H1 (cell line): ENCODE results near the gene ZNF292. TPM values are rescaled to one million over a fixed set of nuclear protein-coding genes. Genes with fewer than 3 reads are reported as not detected.

Source experiments
- CTCF ChIA-PET: fragments of 300-600 bp; sonication (Branson Sonifier 250); formaldehyde crosslinking; loops from one replicate; lab custom pipeline; 2021; ENCODE audit not compliant: partially characterized antibody; lab: Charles Lee
- POLR2A ChIA-PET: fragments of 300-600 bp; sonication (Branson Sonifier 250); formaldehyde crosslinking; loops from one replicate; lab custom pipeline; 2021; ENCODE audit warnings: inconsistent platforms; ENCODE audit not compliant: partially characterized antibody; lab: Charles Lee
- DNase-seq, 2 experiments: peaks; one replicate each; pipeline versions ENCODE4 v3.0.0 to v3.0.0-alpha.2; 2010 to 2022; ENCODE audit warnings: low spot score in 2 of 2, low read depth in 1 of 2, mixed read lengths in 1 of 2
- FAIRE-seq: peaks from 2 replicates; lab custom pipeline; 2011; peaks lifted over from hg19 to GRCh38; lab: Jason Lieb, UNC
- H2AFZ ChIP-seq: 2 replicates; pipeline ENCODE4 v1.8.1; 2012; ENCODE audit warnings: low read length, inconsistent platforms
- H2AK5ac ChIP-seq: 2 replicates; pipeline ENCODE4 v1.6.1; 2013; ENCODE audit warnings: low read depth, low read length
- H2BK120ac ChIP-seq: replicated peaks from 2 replicates; pipeline ENCODE3; 2013; ENCODE audit warnings: low read depth, low read length, inconsistent platforms
- H2BK12ac ChIP-seq: 2 replicates; pipeline ENCODE4 v1.6.1; 2013; ENCODE audit warnings: low read depth, low read length
- H2BK15ac ChIP-seq: 2 replicates; pipeline ENCODE4 v1.6.1; 2013; ENCODE audit warnings: low read length
- H2BK20ac ChIP-seq: 2 replicates; pipeline ENCODE4 v1.6.1; 2013; ENCODE audit warnings: low read length
- H2BK5ac ChIP-seq: 2 replicates; pipeline ENCODE4 v1.6.1; 2013; ENCODE audit warnings: low read depth, low read length
- H3K14ac ChIP-seq: 2 replicates; pipeline ENCODE4 v1.6.1; 2013; ENCODE audit warnings: inconsistent platforms; ENCODE audit not compliant: insufficient read length
- H3K18ac ChIP-seq: 2 replicates; pipeline ENCODE4 v1.6.1; 2013; ENCODE audit warnings: low read length; ENCODE audit errors: extremely low read depth
- H3K23ac ChIP-seq: 2 replicates; pipeline ENCODE4 v1.6.1; 2013; ENCODE audit warnings: inconsistent platforms; ENCODE audit not compliant: insufficient read length
- H3K23me2 ChIP-seq: 2 replicates; pipeline ENCODE4 v1.6.1; 2013; ENCODE audit warnings: low read depth, low read length
- H3K27ac ChIP-seq: 2 replicates; pipeline ENCODE4 v1.6.1; 2011; ENCODE audit warnings: low read depth, low read length, inconsistent platforms
- H3K27me3 ChIP-seq, 4 experiments: replicated peaks in 1 of 4; 1 replicate in 1 of 4; 2 replicates in 3 of 4; pipeline versions ENCODE4 v1.6.1 to v1.8.1; 2011 to 2013; ENCODE audit warnings: low read length in 3 of 4, mild to moderate bottlenecking in 3 of 4, inconsistent platforms in 2 of 4, mixed read lengths in 2 of 4, moderate library complexity in 1 of 4; ENCODE audit not compliant: control insufficient read depth in 3 of 4, insufficient read depth in 3 of 4; ENCODE audit errors: extremely low read depth in 1 of 4
- H3K36me3 ChIP-seq, 4 experiments: 2 replicates each; pipeline versions ENCODE4 v1.6.1 to v1.8.1; 2011 to 2013; ENCODE audit warnings: mild to moderate bottlenecking in 4 of 4, low read length in 3 of 4, moderate library complexity in 2 of 4, control low read depth in 1 of 4, inconsistent platforms in 1 of 4; ENCODE audit not compliant: insufficient read depth in 4 of 4, control insufficient read depth in 2 of 4
- H3K4ac ChIP-seq: replicated peaks from 2 replicates; pipeline ENCODE3; 2013; ENCODE audit warnings: low read length, low read depth, mixed read lengths, inconsistent platforms; ENCODE audit not compliant: insufficient read length
- H3K4me1 ChIP-seq, 4 experiments: replicated peaks in 1 of 4; 1 replicate in 1 of 4; 2 replicates in 3 of 4; pipeline versions ENCODE4 v1.6.1 to v1.8.1; 2011 to 2013; ENCODE audit warnings: low read length in 3 of 4, inconsistent platforms in 2 of 4, mixed read lengths in 1 of 4; ENCODE audit not compliant: insufficient read depth in 4 of 4, control insufficient read depth in 3 of 4
- H3K4me2 ChIP-seq, 2 experiments: 2 replicates each; pipeline versions ENCODE4 v1.6.1 to v1.8.1; 2011 to 2013; ENCODE audit warnings: low read depth in 2 of 2, low read length in 2 of 2, control low read depth in 1 of 2, inconsistent platforms in 1 of 2, mild to moderate bottlenecking in 1 of 2; ENCODE audit not compliant: insufficient read depth in 1 of 2
- H3K4me3 ChIP-seq, 4 experiments: fragments of 200-600, 300-600 bp in 1 of 4; sonication (generic), shearing (Covaris generic), sonication (Bioruptor Twin) in 1 of 4; 2 replicates each; pipeline versions ENCODE4 v1.5.1 to v1.8.1; 2011 to 2016; ENCODE audit warnings: low read length in 4 of 4, low read depth in 3 of 4, control low read depth in 2 of 4, inconsistent platforms in 2 of 4, mild to moderate bottlenecking in 2 of 4, mixed read lengths in 1 of 4, moderate library complexity in 1 of 4; ENCODE audit not compliant: insufficient read depth in 2 of 4; ENCODE audit errors: extremely low read depth in 1 of 4
- H3K56ac ChIP-seq: replicated peaks from 2 replicates; pipeline ENCODE3; 2013; ENCODE audit warnings: low read depth, mild to moderate bottlenecking, mixed read lengths, low read length, inconsistent platforms; ENCODE audit not compliant: insufficient read length
- H3K79me1 ChIP-seq: 2 replicates; pipeline ENCODE4 v1.6.1; 2013; ENCODE audit warnings: low read depth, low read length, control low read depth
- H3K79me2 ChIP-seq, 2 experiments: 2 replicates each; pipeline versions ENCODE4 v1.6.1 to v1.8.1; 2012 to 2013; ENCODE audit warnings: low read length in 2 of 2, mild to moderate bottlenecking in 2 of 2, inconsistent platforms in 1 of 2; ENCODE audit not compliant: insufficient read depth in 2 of 2, control insufficient read depth in 1 of 2
- H3K9ac ChIP-seq, 4 experiments: replicated peaks in 1 of 4; 1 replicate in 1 of 4; 2 replicates in 3 of 4; pipeline versions ENCODE4 v1.6.1 to v1.8.1; 2011 to 2013; ENCODE audit warnings: low read depth in 3 of 4, low read length in 3 of 4, control low read depth in 2 of 4, mild to moderate bottlenecking in 2 of 4, moderate library complexity in 2 of 4, inconsistent platforms in 1 of 4; ENCODE audit errors: extremely low read depth in 1 of 4
- H3K9me3 ChIP-seq, 2 experiments: 2 replicates each; pipeline versions ENCODE4 v1.6.1 to v1.8.1; 2012 to 2013; ENCODE audit warnings: mild to moderate bottlenecking in 2 of 2, moderate library complexity in 2 of 2, control low read depth in 1 of 2, inconsistent platforms in 1 of 2, low read depth in 1 of 2, low read length in 1 of 2, mixed read lengths in 1 of 2; ENCODE audit not compliant: insufficient read depth in 2 of 2
- H4K20me1 ChIP-seq, 2 experiments: replicated peaks in 1 of 2; 2 replicates each; pipeline versions ENCODE3 to v1.8.1; 2011 to 2013; ENCODE audit warnings: inconsistent platforms in 2 of 2, low read length in 2 of 2, mild to moderate bottlenecking in 1 of 2; ENCODE audit not compliant: insufficient read depth in 2 of 2, control insufficient read depth in 1 of 2
- H4K5ac ChIP-seq: 2 replicates; pipeline ENCODE4 v1.6.1; 2013; ENCODE audit warnings: low read length, low read depth, mixed read lengths, inconsistent platforms; ENCODE audit not compliant: insufficient read length
- H4K8ac ChIP-seq: 2 replicates; pipeline ENCODE4 v1.8.0; 2013; ENCODE audit warnings: mild to moderate bottlenecking, moderate library complexity, low read length, inconsistent platforms; ENCODE audit not compliant: insufficient read depth; ENCODE audit errors: extremely low read depth
- H4K91ac ChIP-seq: replicated peaks from 2 replicates; pipeline ENCODE3; 2013; ENCODE audit warnings: low read length, mixed read lengths, inconsistent platforms; ENCODE audit not compliant: insufficient read length
- CBX5 ChIP-seq: fragments of 300-800, 300-1000 bp; sonication (generic); IDR thresholded peaks from 2 replicates; pipeline ENCODE4 v1.7.1; 2016; ENCODE audit warnings: antibody characterized with exemption, low read length, low read depth
- CBX8 ChIP-seq: fragments of 300-800, 300-1000 bp; sonication (generic); IDR thresholded peaks from 2 replicates; pipeline ENCODE4 v1.7.1; 2016; ENCODE audit warnings: low read depth, low read length, borderline replicate concordance
- FOSL1 ChIP-seq: IDR thresholded peaks from 2 replicates; pipeline ENCODE4 v1.6.1; 2011; ENCODE audit warnings: mild to moderate bottlenecking, low read depth, low read length, moderate library complexity; ENCODE audit not compliant: insufficient read depth
- GTF2F1 ChIP-seq: IDR thresholded peaks from 2 replicates; pipeline ENCODE4 v1.6.1; 2012; ENCODE audit warnings: low read depth, low read length, improper control_type of control experiment, borderline replicate concordance
- JUN ChIP-seq: IDR thresholded peaks from 2 replicates; pipeline ENCODE4 v1.6.1; 2011; ENCODE audit warnings: low read depth, mild to moderate bottlenecking, improper control_type of control experiment, low read length
- JUND ChIP-seq: IDR thresholded peaks from 2 replicates; pipeline ENCODE4 v1.6.1; 2011; ENCODE audit warnings: mild to moderate bottlenecking, improper control_type of control experiment, low read length
- NRF1 ChIP-seq: IDR thresholded peaks from 2 replicates; pipeline ENCODE4 v1.6.1; 2011; ENCODE audit warnings: mild to moderate bottlenecking, low read depth, low read length, improper control_type of control experiment
- RAD21 ChIP-seq, 2 experiments: IDR thresholded peaks in 1 of 2; conservative IDR thresholded peaks in 1 of 2; 2 replicates each; pipeline ENCODE4 v1.6.1; 2011; ENCODE audit warnings: low read depth in 2 of 2, low read length in 2 of 2, improper control_type of control experiment in 1 of 2, inconsistent platforms in 1 of 2, mild to moderate bottlenecking in 1 of 2, moderate library complexity in 1 of 2
- RNF2 ChIP-seq: fragments of 200-900, 300-1000 bp; sonication (generic); IDR thresholded peaks from 2 replicates; pipeline ENCODE4 v1.7.1; 2016; ENCODE audit warnings: borderline replicate concordance, low read depth, mild to moderate bottlenecking, antibody characterized with exemption, low read length; ENCODE audit not compliant: poor library complexity, severe bottlenecking; ENCODE audit errors: missing control alignments
- SIN3A ChIP-seq, 2 experiments: IDR thresholded peaks in 1 of 2; conservative IDR thresholded peaks in 1 of 2; 2 replicates each; pipeline ENCODE4 v1.6.1; 2011 to 2012; ENCODE audit warnings: low read length in 2 of 2, improper control_type of control experiment in 1 of 2, low read depth in 1 of 2, mild to moderate bottlenecking in 1 of 2
- SIRT6 ChIP-seq: IDR thresholded peaks from one replicate; pipeline ENCODE4 v1.7.1; 2012; ENCODE audit warnings: low read length, inconsistent platforms
- SRF ChIP-seq: IDR thresholded peaks from 2 replicates; pipeline ENCODE4 v1.6.1; 2011; ENCODE audit warnings: mild to moderate bottlenecking, low read depth, low read length, moderate library complexity
- TAF7 ChIP-seq: optimal IDR thresholded peaks from 2 replicates; pipeline ENCODE3; 2011; ENCODE audit warnings: low read depth, mild to moderate bottlenecking, inconsistent platforms, low read length, moderate library complexity, borderline replicate concordance
- WGBS, 2 experiments: shearing (Covaris generic) in 1 of 2; methylation state at CpG; one replicate each; pipeline versions ENCODE4 v1.1.6 to v1.1.7; 2013 to 2015; ENCODE audit warnings: low lambda C conversion rate in 2 of 2, mixed read lengths in 2 of 2, inconsistent platforms in 1 of 2, low coverage in 1 of 2, missing lambda C conversion rate in 1 of 2; ENCODE audit not compliant: insufficient replicate concordance in 2 of 2, insufficient coverage in 1 of 2, insufficient read length in 1 of 2; ENCODE audit errors: extremely low coverage in 1 of 2, missing lambda C conversion rate in 1 of 2; 5-methylcytosine and 5-hydroxymethylcytosine counted together
- polyA plus RNA-seq, 7 experiments: library from polyadenylated mRNA; depleted of rRNA in 3 of 7; stranded (reverse) in 5 of 7; unstranded in 2 of 7; fragments of >200 nt in 5 of 7; fragments of 200-250 nt in 2 of 7; gene quantifications; 1 replicate in 5 of 7; 2 replicates in 1 of 7; 4 replicates in 1 of 7; pipeline versions ENCODE4 v1.2.1 to v1.2.3, GENCODE V29; 2011 to 2013; ENCODE audit warnings: missing spikeins in 2 of 7, mixed read lengths in 2 of 7
- total RNA-seq: library from RNA; stranded (reverse); fragmentation: NEBNext Ultra II Directional; extraction: Animal tissue kit (Norgen Biotek cat#: 25700); gene quantifications from 2 replicates; pipeline ENCODE4 v1.2.1, GENCODE V29; 2021

Gene ZNF292
- total and polyA plus RNA-seq, 2 of the 8 experiments (the other 6 are each of a cell fraction or from before 2014, with no cell fraction given), result 6.8 to 44.2 TPM

GRCh38 chr6:87116922-87117321, 38.4 kb upstream of the ZNF292 start:
- no peaks in the 10 kb centered on the region for H4K20me1 ChIP-seq
- H4K5ac ChIP-seq, result no peak overlapping the region
- no peak overlapping the region for H2BK12ac ChIP-seq
- H3K36me3 ChIP-seq, result no peaks in the 10 kb centered on the region
- H3K79me2 ChIP-seq, result no peaks in the 10 kb centered on the region
- 0 out of 4 replicates have a peak, but pooled peaks cover 0 to 2% of the 10 kb centered on the region in 2 experiments for H3K9me3 ChIP-seq
- H2AFZ ChIP-seq, result no peak overlapping the region
- no peak for TF ChIP-seq CBX8
- no peak for TF ChIP-seq CBX5
- no peak for TF ChIP-seq GTF2F1
- TF ChIP-seq NRF1, result no peak
- no peak for TF ChIP-seq SRF
- no peak for TF ChIP-seq FOSL1
- TF ChIP-seq TAF7, result no peak
- no peak for TF ChIP-seq RAD21 (IDR thresholded peaks at IDR 0.05 in 1 of 2, conservative IDR thresholded peaks at IDR 0.05 in 1 of 2; ENCODE audit: low read depth in 2 of 2, low read length in 2 of 2)
- no peak for TF ChIP-seq RNF2
- no peak for TF ChIP-seq JUN
- TF ChIP-seq JUND, result no peak
- no peak for TF ChIP-seq SIN3A (conservative IDR thresholded peaks at IDR 0.05 in 1 of 2, IDR thresholded peaks at IDR 0.05 in 1 of 2; ENCODE audit: low read depth in 1 of 2, low read length in 2 of 2)
- TF ChIP-seq SIRT6, result no peak
- H3K79me1 ChIP-seq, result no peaks in the 10 kb centered on the region
- H3K23ac ChIP-seq, result no peak overlapping the region
- no peak overlapping the region for H3K14ac ChIP-seq
- H2BK120ac ChIP-seq, result no peak overlapping the region
- H3K4me3 ChIP-seq, result no peak overlapping the region
- no peak overlapping the region for H3K4me2 ChIP-seq
- ChIA-PET CTCF (interaction anchor here (1.8 to 1.9 kb wide), 2 partner anchors 38 to 274 kb away, joined by 3 to 6 read pairs; no protein-coding TSS in a partner anchor), POLR2A (interaction anchor here (1.1 kb wide), 1 partner anchor 14 kb away, joined by 3 read pairs; no protein-coding TSS in a partner anchor)
- no peak overlapping the region for H3K18ac ChIP-seq
- no peaks in the 10 kb centered on the region for H3K23me2 ChIP-seq
- no peak overlapping the region for H2AK5ac ChIP-seq
- WGBS, 2 experiments, result 82% methylated on average over 2 of the region's 2 CpGs; no CpG with 5 or more reads in 1 of the 2 experiments
- H4K8ac ChIP-seq, result no peak overlapping the region
- no peak overlapping the region for H3K4ac ChIP-seq
- H4K91ac ChIP-seq, result no peak overlapping the region
- no peak overlapping the region for H3K9ac ChIP-seq
- no peak overlapping the region for H2BK20ac ChIP-seq
- no peak for DNase-seq
- no peak overlapping the region for H3K27ac ChIP-seq
- no peaks in the 10 kb centered on the region for H3K27me3 ChIP-seq
- no peak overlapping the region for H2BK5ac ChIP-seq
- H3K4me1 ChIP-seq, result peaks cover 0 to 6% (median 2%) of the 10 kb centered on the region in 4 experiments; a peak in 2 of 7 replicates
- no peak overlapping the region for H2BK15ac ChIP-seq
- no peak overlapping the region for H3K56ac ChIP-seq
- no peak for FAIRE-seq
